ENCODE data around the gene LSAMP. TPM values are rescaled to one million over a fixed set of nuclear protein-coding genes. Genes with fewer than 3 reads are reported as not detected.

LSAMP gene
- total RNA-seq, 6 donors from 2014 or later, result 7.1 to 28.1 (median 13.4) TPM

DNA sequence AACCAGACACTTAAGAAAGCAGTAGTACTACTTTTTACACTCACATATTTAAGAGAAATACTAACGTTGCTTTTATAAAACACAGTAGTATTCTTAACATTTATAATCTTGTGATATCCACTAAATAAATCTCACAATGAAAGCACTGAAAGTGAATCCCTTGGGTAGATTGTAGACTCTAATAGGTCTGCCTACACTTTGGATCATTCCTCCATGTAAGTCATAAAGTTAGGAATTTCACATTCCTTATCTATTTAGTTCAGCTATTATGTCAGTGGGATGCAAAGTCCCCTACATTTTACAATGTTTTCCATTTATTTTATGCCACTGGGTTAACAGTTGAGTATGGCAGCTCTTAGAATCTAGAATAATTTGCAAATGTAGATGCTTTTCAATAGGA, 330.7 kb downstream of the LSAMP start:
- Histone ChIP-seq H3K4me3 (no peak overlapping the region), H3K36me3 (no peaks in the 10 kb centered on the region), H3K27ac (no peak overlapping the region), H3K9me3 (no peaks in the 10 kb centered on the region), H3K4me1 (no peaks in the 10 kb centered on the region), H3K27me3 (no peaks in the 10 kb centered on the region)
- TF ChIP-seq, protein P1, sequence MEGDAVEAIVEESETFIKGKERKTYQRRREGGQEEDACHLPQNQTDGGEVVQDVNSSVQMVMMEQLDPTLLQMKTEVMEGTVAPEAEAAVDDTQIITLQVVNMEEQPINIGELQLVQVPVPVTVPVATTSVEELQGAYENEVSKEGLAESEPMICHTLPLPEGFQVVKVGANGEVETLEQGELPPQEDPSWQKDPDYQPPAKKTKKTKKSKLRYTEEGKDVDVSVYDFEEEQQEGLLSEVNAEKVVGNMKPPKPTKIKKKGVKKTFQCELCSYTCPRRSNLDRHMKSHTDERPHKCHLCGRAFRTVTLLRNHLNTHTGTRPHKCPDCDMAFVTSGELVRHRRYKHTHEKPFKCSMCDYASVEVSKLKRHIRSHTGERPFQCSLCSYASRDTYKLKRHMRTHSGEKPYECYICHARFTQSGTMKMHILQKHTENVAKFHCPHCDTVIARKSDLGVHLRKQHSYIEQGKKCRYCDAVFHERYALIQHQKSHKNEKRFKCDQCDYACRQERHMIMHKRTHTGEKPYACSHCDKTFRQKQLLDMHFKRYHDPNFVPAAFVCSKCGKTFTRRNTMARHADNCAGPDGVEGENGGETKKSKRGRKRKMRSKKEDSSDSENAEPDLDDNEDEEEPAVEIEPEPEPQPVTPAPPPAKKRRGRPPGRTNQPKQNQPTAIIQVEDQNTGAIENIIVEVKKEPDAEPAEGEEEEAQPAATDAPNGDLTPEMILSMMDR (IDR thresholded peaks at IDR 0.05), result no peak
- TF ChIP-seq POLR2AphosphoS5 (IDR thresholded peaks at IDR 0.05) (no peak), EP300 (IDR thresholded peaks at IDR 0.05) (no peak), POLR2A (IDR thresholded peaks at IDR 0.05) (no peak)
- ATAC-seq (ENCODE audit: low FRiP score in 2 of 2) (no peak), DNase-seq (no peak)
- WGBS, 2 donors, result 76 to 85% methylated on average over 1 of the region's 1 CpG

- Histone ChIP-seq H3K36me3 (no peaks in the 10 kb centered on the region), H3K4me3 (no peak overlapping the region), H3K4me1 (no peaks in the 10 kb centered on the region), H3K27me3 (no peaks in the 10 kb centered on the region), H3K27ac (no peak overlapping the region), H3K9me3 (no peaks in the 10 kb centered on the region)
- TF ChIP-seq POLR2AphosphoS5 (IDR thresholded peaks at IDR 0.05), result no peak
- TF ChIP-seq, protein P1 (IDR thresholded peaks at IDR 0.05), result no peak
- TF ChIP-seq EP300 (IDR thresholded peaks at IDR 0.05), result no peak
- TF ChIP-seq POLR2A (IDR thresholded peaks at IDR 0.05), result no peak
- DNase-seq (no peak), ATAC-seq (ENCODE audit: low FRiP score in 2 of 2) (peak in 1 of 2 donors; percentile 26)
- WGBS, 2 donors, result 47 to 70% methylated on average over 2 of the region's 2 CpGs
These were observed 332.6 kb downstream of the LSAMP start for GRCh38 chr3:116112696-116113095.

GRCh38 chr3:116111765-116112164, 333.5 kb downstream of the LSAMP start:
- Histone ChIP-seq H3K4me3 (no peak overlapping the region), H3K27ac (no peak overlapping the region), H3K27me3 (no peaks in the 10 kb centered on the region), H3K9me3 (no peaks in the 10 kb centered on the region), H3K4me1 (no peaks in the 10 kb centered on the region), H3K36me3 (no peaks in the 10 kb centered on the region)
- ATAC-seq (ENCODE audit: low FRiP score in 2 of 2) (no peak), DNase-seq (no peak)
- TF ChIP-seq EP300 (IDR thresholded peaks at IDR 0.05), result no peak
- TF ChIP-seq, protein P1 (IDR thresholded peaks at IDR 0.05), result no peak
- no peak for TF ChIP-seq POLR2AphosphoS5 (IDR thresholded peaks at IDR 0.05)
- TF ChIP-seq POLR2A (IDR thresholded peaks at IDR 0.05), result no peak

DNA sequence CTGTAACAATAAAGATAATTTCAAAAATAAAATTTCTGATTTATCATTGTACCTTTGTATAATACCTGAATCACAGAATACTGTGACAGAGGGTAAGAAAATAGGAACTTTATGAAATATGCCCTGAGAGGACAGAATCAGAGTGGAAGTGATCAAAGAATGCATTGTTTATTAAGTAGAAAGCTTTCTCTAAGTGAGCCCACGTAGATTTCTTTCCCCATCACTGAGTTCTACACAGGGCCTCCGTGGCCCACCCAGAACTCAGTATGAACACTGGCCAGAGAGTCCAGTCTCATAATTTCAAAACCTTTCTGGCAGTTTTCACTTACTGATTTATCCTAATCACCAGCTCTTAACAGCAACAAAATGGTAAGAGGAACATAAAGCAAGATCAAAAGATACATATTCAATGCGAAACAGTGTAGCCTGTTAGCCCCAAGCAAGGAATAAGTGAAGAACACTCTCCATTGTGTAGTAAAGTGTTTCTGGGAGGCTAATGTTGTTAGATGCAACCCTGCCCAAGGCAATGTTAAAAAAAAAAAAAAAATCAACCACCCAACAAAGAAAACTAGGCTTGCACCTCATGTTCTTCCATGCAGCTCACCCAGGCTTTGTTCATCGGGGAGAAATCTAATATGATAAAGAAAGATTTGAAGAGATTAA, 341.3 kb downstream of the LSAMP start:
- ATAC-seq (ENCODE audit: low FRiP score in 2 of 2) (no peak), DNase-seq (no peak)
- Histone ChIP-seq H3K27ac (no peak overlapping the region), H3K36me3 (no peaks in the 10 kb centered on the region), H3K27me3 (no peaks in the 10 kb centered on the region), H3K4me1 (no peaks in the 10 kb centered on the region), H3K4me3 (no peak overlapping the region), H3K9me3 (no peaks in the 10 kb centered on the region)
- TF ChIP-seq POLR2A (IDR thresholded peaks at IDR 0.05), result no peak
- no peak for TF ChIP-seq EP300 (IDR thresholded peaks at IDR 0.05)
- TF ChIP-seq, protein P1 (IDR thresholded peaks at IDR 0.05), result no peak
- TF ChIP-seq POLR2AphosphoS5 (IDR thresholded peaks at IDR 0.05), result no peak
- WGBS, 2 donors, result 83% methylated on average over 4 of the region's 4 CpGs

GRCh38 chr3:116102037-116102436, 343.2 kb downstream of the LSAMP start:
- DNase-seq (no peak), ATAC-seq (ENCODE audit: low FRiP score in 2 of 2) (no peak)
- no peak overlapping the region for H3K4me3 ChIP-seq
- no peaks in the 10 kb centered on the region for H3K4me1 ChIP-seq
- H3K9me3 ChIP-seq, result no peaks in the 10 kb centered on the region
- no peaks in the 10 kb centered on the region for H3K27me3 ChIP-seq
- H3K36me3 ChIP-seq, result no peaks in the 10 kb centered on the region
- no peak overlapping the region for H3K27ac ChIP-seq
- TF ChIP-seq, protein P1 (IDR thresholded peaks at IDR 0.05), result no peak
- TF ChIP-seq POLR2AphosphoS5 (IDR thresholded peaks at IDR 0.05) (no peak), POLR2A (IDR thresholded peaks at IDR 0.05) (no peak), EP300 (IDR thresholded peaks at IDR 0.05) (no peak)
